Activated CD4-positive, alpha-beta T cell treated with anti-CD3 and anti-CD28 coated beads, Interleukin-2, Interleukin-6, amounts not matched to agents 100 ng/mL and 50 ng/mL, durations not matched to agents 16 hours and 8 hours (primary cell): ENCODE results near the gene VAMP1.

Source experiments
- DNase-seq: peaks from one replicate; pipeline ENCODE4 v3.0.0-alpha.2; 2020

Gene VAMP1

GRCh38 chr12:6423267-6424007, 47.0 kb downstream of the VAMP1 start:
- DNase-seq = peak; percentile 91

GRCh38 chr12:6420364-6420763, 50.1 kb downstream of the VAMP1 start:
- no peak for DNase-seq

GRCh38 chr12:6418796-6419195, 51.7 kb downstream of the VAMP1 start:
- no peak for DNase-seq

GRCh38 chr12:6416596-6416995, 53.9 kb downstream of the VAMP1 start:
- DNase-seq = peak; percentile 57
